Activated CD4-positive, alpha-beta T cell treated with anti-CD3 and anti-CD28 coated beads, Interleukin-2, Interleukin-4, amounts not matched to agents 100 ng/mL and 50 ng/mL, durations not matched to agents 16 hours and 8 hours (primary cell): Measurements from ENCODE around the gene EGLN1.

ENCODE experiments used
- DNase-seq: peaks from one replicate; pipeline ENCODE4 v3.0.0-alpha.2; 2020; ENCODE audit warnings: low spot score

The EGLN1 gene

DNA sequence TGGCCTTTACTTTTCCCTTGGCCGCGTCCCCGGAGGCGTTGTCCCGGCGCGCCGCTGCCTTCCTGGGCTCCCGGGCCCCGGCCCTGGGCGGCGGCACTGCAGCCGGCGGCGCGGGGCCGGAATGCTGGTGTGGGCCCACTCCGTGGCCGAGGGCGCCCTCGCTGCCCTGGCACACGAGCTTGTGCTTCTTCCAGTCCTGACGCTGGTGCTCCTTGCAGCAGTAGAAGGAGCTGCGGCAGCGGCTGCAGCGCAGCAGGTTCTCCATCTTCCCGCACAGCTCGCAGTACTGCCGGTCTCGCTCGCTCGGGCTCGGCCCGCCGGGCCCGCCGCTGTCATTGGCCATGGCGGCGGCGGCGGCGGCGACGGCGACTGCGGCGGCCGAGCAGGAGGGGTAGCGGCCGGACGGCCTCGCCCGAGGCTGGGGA is 529 bp downstream of the EGLN1 start:
- peak; percentile 31 for DNase-seq

- peak; percentile 24 for DNase-seq
These were observed 1.0 kb downstream of the EGLN1 start for GRCh38 chr1:231420959-231421545.

- peak; percentile 11 for DNase-seq
These were observed 1.7 kb downstream of the EGLN1 start for GRCh38 chr1:231420299-231420958.

GRCh38 chr1:231419738-231420298 is 2.3 kb downstream of the EGLN1 start:
- peak; percentile 45 for DNase-seq

DNA sequence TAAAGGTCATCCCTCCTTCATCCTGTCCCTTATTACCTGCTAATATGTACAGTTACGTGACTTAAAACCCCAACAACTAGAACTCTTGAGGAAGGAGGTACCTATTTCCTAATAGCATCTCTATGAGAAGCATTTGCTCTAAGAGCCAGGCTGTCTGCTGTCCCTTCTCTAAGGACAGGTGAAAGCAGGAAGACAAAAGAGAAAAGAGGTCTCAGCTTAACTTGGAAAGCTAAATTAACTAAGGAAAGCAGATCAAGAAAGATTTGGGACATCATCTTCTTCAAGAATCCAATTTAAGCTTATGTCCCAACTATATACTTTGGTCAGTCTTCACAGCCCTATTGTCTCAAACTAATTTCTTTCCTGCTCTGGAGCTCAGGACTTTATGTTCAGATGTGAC is 2.9 kb downstream of the EGLN1 start:
- DNase-seq: no peak

DNA sequence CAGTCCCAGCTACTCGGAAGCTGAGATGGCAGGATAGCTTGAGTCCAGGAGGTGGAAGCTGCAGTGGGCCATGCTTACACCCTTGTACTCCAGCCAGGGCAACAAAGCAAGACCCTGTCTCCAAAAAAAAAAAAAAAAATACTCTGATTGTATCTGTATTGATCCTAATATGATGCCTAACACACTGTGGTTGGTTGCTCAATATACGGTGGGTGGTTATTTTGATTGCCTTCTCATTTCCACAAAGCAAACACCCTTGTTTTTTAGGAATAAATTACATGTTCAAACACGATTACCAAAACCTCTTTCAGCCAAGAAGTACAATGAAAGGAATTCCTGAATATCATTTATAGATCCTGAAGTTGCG is 3.4 kb downstream of the EGLN1 start:
- no peak for DNase-seq

GRCh38 chr1:231418101-231418740 is 3.9 kb downstream of the EGLN1 start:
- no peak for DNase-seq

- no peak for DNase-seq
These were observed 4.6 kb downstream of the EGLN1 start for GRCh38 chr1:231417513-231417912.

DNA sequence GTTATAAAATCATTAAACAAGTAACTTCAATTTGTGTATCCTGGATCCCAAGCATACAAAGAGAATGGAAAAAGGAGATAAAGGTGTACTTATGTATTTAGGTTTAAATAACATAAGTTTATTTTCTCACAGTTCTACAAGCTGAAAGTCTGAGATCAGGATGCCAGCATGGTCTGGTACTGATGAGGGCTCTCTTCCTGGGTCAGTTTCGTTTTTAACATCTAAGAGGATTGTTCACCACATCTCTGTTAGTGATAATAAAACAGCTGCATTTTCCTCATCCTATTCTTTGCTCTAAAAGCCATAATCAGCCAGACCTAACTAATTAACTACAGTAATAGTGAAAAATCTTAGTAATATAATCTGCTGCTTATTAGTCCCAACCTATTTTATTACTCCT is 5.2 kb downstream of the EGLN1 start:
- peak; percentile 40 for DNase-seq

DNA sequence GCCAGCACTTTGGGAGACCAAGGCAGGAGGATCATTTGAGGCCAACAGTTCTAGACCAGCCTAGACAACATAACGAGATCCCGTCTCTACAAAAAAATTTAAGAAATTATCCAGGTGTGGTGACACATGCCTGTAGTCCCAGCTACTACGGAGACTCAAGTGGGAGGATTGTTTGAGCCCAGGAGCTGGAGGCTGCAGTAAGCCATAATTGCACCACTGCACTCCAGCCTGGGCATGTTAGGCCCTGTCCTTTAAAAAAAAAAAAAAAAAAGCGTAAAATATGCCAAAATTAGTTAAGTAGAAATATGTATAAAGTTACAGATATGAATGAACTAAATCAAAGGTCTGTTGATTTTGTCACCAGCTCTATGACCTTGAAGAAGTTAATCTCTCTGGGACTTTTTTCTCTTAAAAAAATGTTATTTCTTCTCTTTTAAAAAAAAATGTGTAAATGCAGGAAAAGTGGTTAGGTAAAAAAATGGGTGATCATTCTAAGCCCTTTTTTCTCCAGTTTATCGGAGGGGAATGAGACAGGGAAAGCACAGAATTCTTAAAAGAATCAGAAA is 7.0 kb downstream of the EGLN1 start:
- no peak for DNase-seq

GRCh38 chr1:231414260-231415016 is 7.6 kb downstream of the EGLN1 start:
- no peak for DNase-seq

- no peak for DNase-seq
These were observed 8.4 kb downstream of the EGLN1 start for GRCh38 chr1:231413749-231414082.

DNA sequence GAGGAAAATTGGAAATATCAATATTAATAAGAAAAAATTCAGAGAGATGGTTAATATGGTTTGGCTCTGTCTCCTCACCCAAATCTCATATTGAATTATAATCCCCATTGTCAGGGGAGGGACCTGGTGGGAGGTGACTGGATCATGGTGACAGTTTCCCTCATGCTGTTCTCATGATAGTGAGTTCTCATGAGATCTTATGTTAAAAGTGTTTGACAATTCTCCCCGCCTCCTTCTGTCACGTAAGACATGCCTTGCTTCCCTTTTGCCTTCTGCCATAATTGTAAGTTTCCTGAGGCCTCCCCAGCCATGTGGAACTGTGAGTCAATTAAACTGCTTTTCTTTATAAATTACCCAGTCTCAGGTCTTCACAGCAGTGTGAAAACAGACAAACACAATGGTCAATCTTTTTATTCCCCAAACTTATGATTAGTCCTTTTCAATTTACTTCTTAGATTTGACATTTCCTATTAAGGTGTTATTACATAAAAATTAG is 11.0 kb downstream of the EGLN1 start:
- no peak for DNase-seq

- no peak for DNase-seq
These were observed 12.0 kb downstream of the EGLN1 start for GRCh38 chr1:231410036-231410612.

DNA sequence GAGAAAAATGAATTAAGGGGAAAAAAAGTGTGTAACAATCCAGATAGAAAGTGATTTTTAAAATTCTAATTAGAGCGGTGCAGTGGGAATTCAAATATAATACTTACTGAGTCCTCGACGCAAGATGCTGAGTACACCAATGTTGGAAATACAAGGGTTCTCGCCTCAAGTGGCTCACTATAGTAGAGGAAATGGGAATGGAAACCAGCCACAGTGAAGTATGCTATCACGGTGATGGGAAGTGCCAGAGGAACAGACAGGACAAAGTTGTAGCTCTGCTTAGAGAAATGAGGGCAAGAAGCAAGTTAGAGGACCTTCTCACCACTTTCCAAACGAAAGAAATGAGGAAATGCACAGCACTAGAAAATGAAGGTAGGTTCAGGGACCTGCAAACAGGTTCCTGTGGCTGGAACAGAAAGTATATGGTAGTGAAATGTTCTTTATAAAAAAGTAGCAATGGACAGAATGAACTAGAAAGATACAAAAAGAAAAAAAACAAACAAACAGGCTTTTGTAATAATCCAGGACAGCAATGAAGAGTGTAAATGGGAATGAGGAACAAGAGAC is 13.5 kb downstream of the EGLN1 start:
- no peak for DNase-seq

DNA sequence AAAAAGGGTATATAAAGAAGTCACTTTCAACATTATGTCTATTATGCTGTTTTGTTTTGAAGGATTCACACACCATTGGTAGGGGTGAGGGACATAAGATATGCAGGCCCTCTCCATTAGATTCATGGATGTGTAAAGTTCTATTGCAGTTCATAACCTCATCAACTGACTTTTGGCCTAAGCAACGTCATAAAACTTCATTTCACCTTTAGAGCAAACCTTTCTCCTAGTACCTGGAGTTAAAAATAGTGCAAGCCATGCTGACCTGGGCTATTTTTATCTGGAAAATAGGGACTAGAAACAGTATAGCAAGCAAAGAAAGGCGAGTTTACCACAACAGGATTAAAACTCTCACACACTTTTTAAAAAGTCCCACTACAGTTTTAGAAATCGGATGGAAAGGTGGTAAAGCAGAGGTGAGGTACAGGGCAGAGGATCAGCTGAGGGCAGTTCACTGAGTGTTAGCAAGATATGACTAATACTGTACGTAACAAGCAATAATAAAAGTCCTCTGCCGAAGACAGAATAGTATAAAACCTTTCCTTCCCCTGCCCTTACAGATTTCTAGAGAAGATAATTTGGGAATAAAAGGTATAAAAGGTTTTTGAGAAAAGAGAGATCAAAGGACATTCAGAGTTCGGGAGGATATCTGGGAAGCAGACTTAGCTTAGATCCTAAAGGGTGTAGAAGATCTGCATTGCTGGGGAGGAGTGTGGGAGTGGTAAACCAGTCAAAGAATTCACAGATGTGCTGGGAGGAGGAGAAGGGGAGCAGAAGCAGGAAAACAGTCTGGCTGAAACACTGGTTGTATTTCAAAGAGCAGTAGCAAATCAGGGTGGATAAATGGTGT is 14.3 kb downstream of the EGLN1 start:
- peak; percentile 15 for DNase-seq

DNA sequence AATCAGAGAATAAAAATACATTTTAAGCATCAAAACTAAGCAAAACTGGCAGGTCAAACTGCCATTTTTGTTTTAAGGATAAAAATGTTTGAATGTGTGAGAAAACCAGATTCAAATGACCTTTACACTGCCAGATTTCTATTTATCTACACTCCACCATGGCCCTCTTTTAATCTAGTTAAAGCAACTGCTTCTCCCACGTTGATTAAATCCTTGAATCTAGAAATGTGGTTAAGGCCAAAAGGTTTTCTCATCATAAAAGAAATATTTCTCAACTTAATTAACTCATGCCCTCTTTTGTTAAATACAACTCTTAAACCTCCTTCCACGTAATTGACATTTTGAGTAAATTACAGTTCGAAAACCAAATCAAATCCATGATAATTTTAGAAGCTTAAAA is 15.0 kb downstream of the EGLN1 start:
- no peak for DNase-seq

GRCh38 chr1:231404318-231404717 is 17.8 kb downstream of the EGLN1 start:
- DNase-seq: no peak

- DNase-seq: no peak
These were observed 20.6 kb downstream of the EGLN1 start for GRCh38 chr1:231401478-231401877.

DNA sequence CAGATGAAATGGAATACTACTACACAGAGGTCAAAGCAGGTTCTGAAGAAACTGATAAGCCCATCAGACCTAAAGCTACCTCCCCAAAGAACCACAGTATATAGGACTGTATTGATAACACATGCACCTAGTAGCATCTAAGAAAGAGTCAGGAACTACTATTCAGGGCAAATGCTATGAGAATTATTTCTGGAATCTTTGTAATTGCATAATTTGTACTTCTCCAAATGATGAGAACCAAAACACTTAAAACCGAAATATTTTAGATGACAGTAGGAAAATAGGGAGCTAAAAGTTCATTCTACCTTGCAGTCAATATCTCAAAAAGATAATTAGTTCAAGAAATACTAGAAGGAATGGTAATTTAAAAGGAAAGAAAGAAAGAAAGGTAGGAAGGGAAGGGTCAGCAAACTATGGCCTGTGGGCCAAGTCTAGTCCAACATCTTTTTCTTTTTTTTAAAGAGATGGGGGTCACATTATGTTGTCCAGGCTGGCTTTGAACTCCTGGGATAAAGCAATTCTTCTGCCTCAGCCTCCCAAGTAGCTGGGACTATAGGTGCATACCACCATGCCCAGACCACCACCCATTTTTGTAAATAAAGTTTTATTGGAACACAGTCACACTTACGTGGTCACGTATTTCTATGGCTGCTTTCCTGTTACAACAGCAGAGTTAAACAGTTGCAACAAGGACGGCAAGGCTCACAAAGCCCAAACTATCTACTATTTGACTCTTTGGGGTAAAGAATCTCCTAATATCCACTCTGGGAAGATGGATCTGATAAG is 24.0 kb downstream of the EGLN1 start:
- DNase-seq: no peak
